K562 treated with DMSO at 1 percent for 12 hours (cell line): ENCODE measurements around the gene GABRA5. TPM values are rescaled to one million over a fixed set of nuclear protein-coding genes. Genes with fewer than 3 reads are reported as not detected.

ENCODE experiments used
- total RNA-seq: library from RNA; unstranded; fragments of 300-600 nt; gene quantifications from 2 replicates; pipeline ENCODE4 v1.2.3, GENCODE V29; 2022; ENCODE audit not compliant: insufficient read depth

GABRA5 gene
- total RNA-seq: not detected in 2 replicates

GRCh38 chr15:26866298-26867199 lies at the start of gene GABRA5:
Gene GABRA5, plus strand, starts transcription at chr15:26867062. Its CDS starts 2,187 bp downstream, at chr15:26869249.

GRCh38 chr15:26970712-26971210 lies 103.9 kb downstream of the GABRA5 start, which contains the start of gene GABRG3:
Gene GABRG3, plus strand, starts transcription at chr15:26971181.

Other genes starting within 250 kb of the GABRA5 start
- 0.59 and 1.1 TPM in 2 replicates for gene GABRB3, start 94.0 kb upstream of the GABRA5 start, total RNA-seq
- 2.5 and 10.2 TPM in 2 replicates for gene GABRG3, start 104.1 kb downstream of the GABRA5 start, total RNA-seq